GM12891 (cell line): ENCODE measurements around the gene SLC39A13. TPM values are rescaled to one million over a fixed set of nuclear protein-coding genes. Genes with fewer than 3 reads are reported as not detected.
A peak's percentile ranks its signal among the peaks of the same experiment; 100 is the strongest.

Experiments used
- DNase-seq: peaks from one replicate; pipeline ENCODE4 v3.0.0; 2011; ENCODE audit warnings: low spot score; ENCODE audit not compliant: insufficient read length
- FAIRE-seq: peaks from 2 replicates; lab custom pipeline; 2011; peaks lifted over from hg19 to GRCh38; lab: Jason Lieb, UNC
- PAX5 ChIP-seq: IDR thresholded peaks from 2 replicates; pipeline ENCODE4 v1.6.1; 2011; ENCODE audit warnings: low read length, moderate library complexity, mild to moderate bottlenecking; ENCODE audit not compliant: insufficient read depth, severe bottlenecking
- POLR2A ChIP-seq: IDR thresholded peaks from 2 replicates; pipeline ENCODE4 v1.6.1; 2011; ENCODE audit warnings: low read depth, low read length, control low read depth
- POLR2AphosphoS5 ChIP-seq: IDR thresholded peaks from 2 replicates; pipeline ENCODE4 v1.6.1; 2011; ENCODE audit warnings: low read depth, low read length, control low read depth
- POU2F2 ChIP-seq: IDR thresholded peaks from 2 replicates; pipeline ENCODE4 v1.6.1; 2011; ENCODE audit warnings: low read depth, mild to moderate bottlenecking, control low read depth, low read length, moderate library complexity
- SPI1 ChIP-seq: IDR thresholded peaks from 2 replicates; pipeline ENCODE4 v1.6.1; 2011; ENCODE audit warnings: low read depth, low read length, control low read depth
- TAF1 ChIP-seq: IDR thresholded peaks from 2 replicates; pipeline ENCODE4 v1.6.1; 2011; ENCODE audit warnings: low read depth, low read length, control low read depth
- polyA plus RNA-seq: library from polyadenylated mRNA; unstranded; fragments of >200 nt; gene quantifications from one replicate; pipeline ENCODE4 v1.2.1, GENCODE V29; 2012; ENCODE audit warnings: low read depth, missing spikeins, inconsistent platforms; ENCODE audit not compliant: missing spikeins

SLC39A13 gene
- polyA plus RNA-seq = 9.2 TPM

DNA sequence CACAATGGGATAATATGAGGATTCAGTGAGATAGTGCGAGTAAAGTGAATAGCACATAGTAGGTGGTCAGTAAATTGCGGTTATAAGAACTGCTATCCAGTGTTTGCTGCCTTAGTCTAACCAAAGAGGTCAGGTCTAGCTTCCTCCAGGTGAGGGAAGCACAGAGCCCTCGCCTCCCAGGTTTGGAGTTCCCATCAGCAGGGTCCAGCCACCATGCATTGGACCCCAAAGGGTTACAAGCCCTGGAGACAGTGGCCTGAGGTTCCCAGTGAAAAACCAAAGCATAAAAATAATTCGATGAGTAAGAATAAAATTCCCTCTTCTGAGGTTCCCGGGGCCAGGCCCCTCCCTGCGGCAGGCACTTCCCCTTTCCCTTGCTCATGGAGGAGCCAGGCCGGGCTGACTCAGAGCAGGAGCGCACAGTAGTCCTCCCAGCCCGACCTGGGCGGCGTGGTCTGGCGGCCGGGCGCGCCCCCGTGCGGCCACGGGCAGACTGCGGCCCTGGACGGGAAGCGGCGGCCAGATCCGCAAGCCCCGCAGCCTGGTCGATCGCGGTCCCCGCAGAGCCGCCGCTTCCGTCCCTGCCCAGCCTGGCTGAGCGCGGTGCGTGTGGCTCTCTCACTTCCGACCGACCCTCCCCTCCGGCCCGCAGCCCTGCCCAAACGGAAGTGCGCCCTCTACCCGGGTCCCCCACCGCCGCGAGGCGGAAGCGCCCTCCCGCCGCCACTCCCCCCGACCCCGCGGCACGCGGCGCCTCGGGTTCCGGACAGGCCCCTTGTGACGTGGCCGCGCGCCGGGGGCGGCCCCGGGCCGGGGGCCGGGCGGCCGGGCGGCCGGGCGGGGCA lies at the start of gene SLC39A13:
Gene SLC39A13, plus strand, starts transcription at position 845 of the 845 bp plus-strand sequence. CDS start 1,505 bp downstream, outside the sequence.
- peak; percentile 96 for FAIRE-seq
- TF ChIP-seq TAF1 (no peak), POU2F2 (peak; percentile 51; the same call in 1 of the 2 replicates), POLR2AphosphoS5 (0 out of 2 replicates have a peak, but pooled peaks have one; percentile 55), PAX5 (peak; percentile 59), SPI1 (peak; percentile 97), POLR2A (peak; percentile 55)

DNA sequence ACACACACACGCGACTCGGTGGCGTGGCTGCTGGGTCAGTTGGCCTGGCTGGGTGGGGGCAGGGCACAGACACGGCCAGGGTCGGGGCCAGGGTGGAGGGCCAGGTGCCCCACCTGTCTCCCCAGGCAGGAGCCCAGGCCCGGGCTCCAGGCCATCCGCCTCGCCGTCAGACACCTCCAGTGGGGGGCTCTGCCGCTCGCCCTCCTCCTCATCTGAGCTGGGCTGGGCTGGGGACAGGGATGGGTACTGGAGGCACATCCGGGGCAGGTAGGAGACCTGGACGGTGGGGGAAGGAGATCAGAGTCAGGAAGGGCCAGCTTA lies 49.7 kb upstream of the SLC39A13 start:
- no peak for FAIRE-seq
- DNase-seq = no peak
- TF ChIP-seq TAF1 (no peak), POU2F2 (no peak), POLR2A (no peak), POLR2AphosphoS5 (no peak), PAX5 (no peak), SPI1 (no peak)

More for the DNA sequence above, at the start of gene SLC39A13:
- peak; percentile 98 for DNase-seq

DNA sequence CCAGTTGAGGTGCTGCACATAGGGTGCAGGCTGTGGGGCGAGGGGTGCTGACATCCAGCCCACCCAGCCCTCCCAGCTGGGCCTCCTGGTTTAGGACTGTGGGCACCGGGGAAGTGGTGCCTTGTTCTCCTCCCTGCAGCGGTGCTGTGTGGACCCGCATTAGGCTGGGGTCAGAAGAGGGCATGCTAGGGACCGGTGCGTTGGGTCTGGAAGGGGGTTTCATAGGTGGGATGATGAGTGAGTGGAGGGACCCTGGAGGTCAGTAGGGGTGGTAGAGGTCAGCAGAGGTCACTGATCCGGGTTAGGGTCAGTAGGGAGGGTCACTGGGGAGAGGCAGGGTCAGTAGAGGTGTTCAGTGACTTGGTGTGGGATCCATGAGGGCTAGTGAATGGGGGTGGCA lies 49.2 kb upstream of the SLC39A13 start:
- no peak for FAIRE-seq
- TF ChIP-seq POLR2AphosphoS5 = no peak
- TF ChIP-seq POU2F2 = no peak
- TF ChIP-seq POLR2A = no peak
- TF ChIP-seq TAF1 = no peak
- TF ChIP-seq SPI1 = no peak
- no peak for TF ChIP-seq PAX5
- no peak for DNase-seq

DNA sequence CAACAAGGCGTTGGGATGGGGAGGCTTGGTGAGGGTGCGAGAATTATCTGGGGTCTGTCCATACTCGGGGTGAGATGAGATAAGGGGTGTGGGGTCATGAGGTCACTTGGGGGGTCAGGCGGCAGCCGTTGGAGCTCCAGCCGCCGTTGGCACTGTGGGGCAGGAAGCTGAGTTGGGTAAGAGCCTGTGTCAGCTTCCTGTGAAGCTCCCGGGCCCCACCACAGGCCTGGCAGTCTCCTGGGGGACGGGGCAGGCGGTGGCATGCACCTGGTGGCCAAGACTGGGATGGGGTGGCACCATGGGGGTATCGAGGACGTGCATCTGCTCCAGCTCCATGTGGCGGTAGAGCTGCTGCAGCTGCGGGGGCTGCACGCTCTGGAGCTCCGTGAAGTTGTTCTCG lies 48.8 kb upstream of the SLC39A13 start:
- DNase-seq = no peak
- no peak for FAIRE-seq
- no peak for TF ChIP-seq POLR2AphosphoS5
- TF ChIP-seq PAX5 = no peak
- no peak for TF ChIP-seq POLR2A
- TF ChIP-seq SPI1 = no peak
- no peak for TF ChIP-seq TAF1
- TF ChIP-seq POU2F2 = no peak

DNA sequence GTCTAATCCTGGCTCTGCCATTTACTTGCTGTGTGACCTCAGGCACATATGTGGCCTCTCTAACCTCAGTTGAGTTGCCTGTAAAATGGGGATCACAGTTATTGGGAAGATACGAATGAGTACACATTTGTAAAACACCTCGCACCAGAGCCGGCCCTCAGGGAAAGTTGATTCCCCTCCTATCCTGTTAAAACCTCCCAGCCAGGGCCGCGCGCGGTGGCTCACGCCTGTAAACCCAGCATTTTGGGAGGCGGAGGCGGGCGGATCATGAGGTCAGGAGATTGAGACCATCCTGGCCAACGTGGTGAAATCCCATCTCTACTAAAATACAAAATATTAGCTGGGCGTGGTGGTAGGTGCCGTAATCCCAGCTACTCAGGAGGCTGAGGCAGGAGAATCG lies 48.0 kb upstream of the SLC39A13 start:
- DNase-seq (no peak), FAIRE-seq (no peak)
- TF ChIP-seq SPI1 (no peak), POLR2AphosphoS5 (no peak), POLR2A (no peak), TAF1 (no peak), PAX5 (no peak), POU2F2 (no peak)

DNA sequence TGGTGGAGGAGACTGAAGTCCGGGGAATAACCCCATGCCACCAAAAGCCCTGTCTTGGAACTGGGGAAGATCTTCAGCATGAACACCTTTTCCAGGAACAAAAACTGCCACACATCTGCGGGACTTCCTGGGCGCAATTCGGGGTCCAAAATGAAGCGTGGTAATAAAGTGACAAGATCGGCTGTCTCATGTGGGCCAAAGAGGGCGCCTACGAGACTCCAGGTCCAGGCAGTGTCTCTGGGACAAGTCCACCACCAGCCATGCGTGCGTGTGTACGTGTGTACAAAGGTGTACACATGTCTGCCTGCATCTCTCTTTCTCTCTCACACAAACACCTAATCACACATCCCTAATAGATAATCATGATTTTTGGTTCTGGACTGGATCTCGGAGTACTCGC lies 47.0 kb upstream of the SLC39A13 start:
- TF ChIP-seq PAX5 (no peak), POU2F2 (no peak), POLR2AphosphoS5 (no peak)
- FAIRE-seq (peak; percentile 48), DNase-seq (no peak)

DNA sequence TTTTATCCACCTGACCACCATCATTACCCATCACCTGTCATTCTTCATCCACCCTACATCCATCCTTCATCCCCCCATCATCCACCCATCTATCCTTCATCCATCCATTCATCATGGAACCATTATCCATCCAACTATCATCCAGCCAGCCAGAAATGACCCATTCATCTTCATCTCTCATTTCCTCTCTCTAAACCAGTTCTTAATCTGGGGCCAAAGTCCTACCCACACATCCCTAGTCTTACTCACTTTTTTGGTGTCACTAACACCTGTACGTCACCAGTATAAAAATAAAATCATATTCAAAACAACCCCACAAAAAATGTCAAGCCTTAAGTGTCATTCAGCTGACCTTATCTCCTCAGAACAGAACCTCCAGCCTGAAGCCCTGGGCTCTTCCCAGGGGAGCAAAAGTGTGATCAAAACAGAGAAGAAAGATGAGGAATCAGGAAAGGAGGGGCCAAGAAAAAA lies 42.3 kb upstream of the SLC39A13 start:
- DNase-seq (no peak), FAIRE-seq (no peak)
- no peak for TF ChIP-seq TAF1
- TF ChIP-seq POLR2A = no peak
- TF ChIP-seq POLR2AphosphoS5 = no peak
- TF ChIP-seq POU2F2 = no peak
- TF ChIP-seq SPI1 = peak; percentile 65

DNA sequence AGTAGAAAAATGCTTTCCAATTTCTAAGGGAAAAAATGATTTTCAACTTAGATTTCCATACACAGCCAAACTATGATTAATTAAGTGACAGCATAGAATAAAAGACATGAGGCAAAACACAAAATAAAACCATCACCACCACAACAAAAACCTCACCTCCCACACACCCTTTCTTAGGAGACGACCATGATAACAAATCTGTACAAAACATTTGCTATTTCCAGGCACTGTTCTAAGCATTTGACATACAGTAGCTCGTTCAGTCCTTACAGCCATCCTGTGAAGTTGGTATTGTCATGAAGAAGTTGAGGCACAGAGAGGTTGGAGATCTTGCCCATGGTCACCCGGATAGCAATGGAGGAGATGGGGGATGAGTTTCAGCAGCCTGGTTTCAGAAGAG lies 38.7 kb upstream of the SLC39A13 start:
- TF ChIP-seq TAF1 (no peak), POLR2AphosphoS5 (no peak), POLR2A (no peak), PAX5 (no peak), SPI1 (no peak), POU2F2 (no peak)
- no peak for FAIRE-seq

DNA sequence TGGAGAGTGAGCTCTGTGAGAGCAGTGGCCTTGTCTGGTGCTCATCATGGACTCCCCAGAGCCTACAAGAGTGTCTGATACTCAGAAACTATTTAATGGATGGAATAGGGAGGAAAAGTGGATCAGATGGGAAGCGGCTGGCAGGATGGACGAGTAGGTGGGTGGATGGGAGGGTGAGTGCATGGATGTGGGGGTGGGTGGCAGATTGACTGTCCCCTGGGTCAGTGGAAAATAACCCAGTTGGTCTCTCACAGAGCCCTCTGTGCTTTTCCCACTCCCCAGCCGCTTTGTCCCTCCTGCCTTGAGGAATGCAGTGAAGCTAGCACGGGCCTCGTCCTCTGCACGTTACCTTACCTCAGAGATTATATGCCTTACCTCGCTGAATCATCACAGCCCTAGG lies 36.0 kb upstream of the SLC39A13 start:
- no peak for FAIRE-seq
- no peak for TF ChIP-seq POLR2AphosphoS5
- TF ChIP-seq TAF1 = no peak
- no peak for TF ChIP-seq POU2F2
- no peak for TF ChIP-seq SPI1
- TF ChIP-seq PAX5 = no peak
- TF ChIP-seq POLR2A = no peak
- DNase-seq = no peak

More for the DNA sequence above, 38.7 kb upstream of the SLC39A13 start:
- no peak for DNase-seq
